Central memory CD8-positive, alpha-beta T cell (primary cell): ENCODE data around the gene TMEM169.

Source experiments
- ATAC-seq: fragments of 150-1000 bp; cut with Tn5 transposase; replicated peaks from 2 replicates; pipeline ENCODE4 v1.10.0; 2022; ENCODE audit warnings: mild to moderate bottlenecking, moderate FRiP score, moderate number of reproducible peaks; ENCODE audit not compliant: poor library complexity, severe bottlenecking; ENCODE audit errors: extremely low read depth
- DNase-seq, 2 donors: peaks; one replicate each; pipeline ENCODE4 v3.0.0; 2021; ENCODE audit warnings: low spot score in 2 of 2
- H3K27ac Mint-ChIP-seq: one replicate; pipeline ENCODE4 v1.8.0; 2022; ENCODE audit warnings: low read depth, mild to moderate bottlenecking, moderate library complexity, mixed read lengths
- H3K27me3 Mint-ChIP-seq: one replicate; pipeline ENCODE4 v1.8.0; 2022; ENCODE audit warnings: mixed read lengths
- H3K36me3 Mint-ChIP-seq: one replicate; pipeline ENCODE4 v1.8.0; 2022; ENCODE audit warnings: mild to moderate bottlenecking, moderate library complexity, mixed read lengths; ENCODE audit not compliant: insufficient read depth
- H3K4me1 Mint-ChIP-seq: one replicate; pipeline ENCODE4 v1.8.0; 2022; ENCODE audit warnings: mixed read lengths
- H3K4me3 Mint-ChIP-seq: one replicate; pipeline ENCODE4 v1.8.0; 2022; ENCODE audit warnings: mild to moderate bottlenecking, moderate library complexity, mixed read lengths
- H3K9me3 Mint-ChIP-seq: one replicate; pipeline ENCODE4 v1.8.0; 2022; ENCODE audit warnings: mixed read lengths

The TMEM169 gene

GRCh38 chr2:216094701-216095100 is 13.0 kb downstream of the TMEM169 start:
- no peak overlapping the region for H3K4me3 Mint-ChIP-seq

GRCh38 chr2:216098421-216099334 is 17.0 kb downstream of the TMEM169 start:
- Mint-ChIP-seq H3K36me3 (peaks cover 7% of the 10 kb centered on the region), H3K4me1 (no peaks in the 10 kb centered on the region), H3K27ac (no peak overlapping the region), H3K27me3 (no peaks in the 10 kb centered on the region), H3K4me3 (no peak overlapping the region), H3K9me3 (no peaks in the 10 kb centered on the region)
- no peak for DNase-seq
- no peak for ATAC-seq

More at GRCh38 chr2:216094701-216095100, 13.0 kb downstream of the TMEM169 start:
- ATAC-seq (no peak), DNase-seq (no peak)
- Mint-ChIP-seq H3K9me3 (no peaks in the 10 kb centered on the region), H3K27me3 (no peaks in the 10 kb centered on the region), H3K4me1 (peaks cover 8% of the 10 kb centered on the region), H3K36me3 (peaks cover 2% of the 10 kb centered on the region), H3K27ac (no peak overlapping the region)

GRCh38 chr2:216101109-216101508 is 19.4 kb downstream of the TMEM169 start:
- Mint-ChIP-seq H3K4me3 (no peak overlapping the region), H3K9me3 (no peaks in the 10 kb centered on the region), H3K27ac (no peak overlapping the region), H3K4me1 (no peaks in the 10 kb centered on the region), H3K27me3 (no peaks in the 10 kb centered on the region), H3K36me3 (peaks cover 5% of the 10 kb centered on the region)
- ATAC-seq (no peak), DNase-seq (no peak)

- ATAC-seq (no peak), DNase-seq (no peak)
- Mint-ChIP-seq H3K36me3 (peaks cover 5% of the 10 kb centered on the region), H3K4me1 (no peaks in the 10 kb centered on the region), H3K9me3 (no peaks in the 10 kb centered on the region), H3K4me3 (no peak overlapping the region), H3K27ac (no peak overlapping the region), H3K27me3 (no peaks in the 10 kb centered on the region)
Measured at GRCh38 chr2:216103213-216103612, 21.5 kb downstream of the TMEM169 start.

- ATAC-seq (no peak), DNase-seq (no peak)
- no peak overlapping the region for H3K4me3 Mint-ChIP-seq
- H3K27ac Mint-ChIP-seq = no peak overlapping the region
- H3K27me3 Mint-ChIP-seq = no peaks in the 10 kb centered on the region
- H3K4me1 Mint-ChIP-seq = peaks cover 12% of the 10 kb centered on the region
- H3K9me3 Mint-ChIP-seq = no peaks in the 10 kb centered on the region
- H3K36me3 Mint-ChIP-seq = peaks cover 16% of the 10 kb centered on the region
Measured at GRCh38 chr2:216104691-216105090, 23.0 kb downstream of the TMEM169 start.

GRCh38 chr2:216107320-216107719 is 25.6 kb downstream of the TMEM169 start:
- H3K9me3 Mint-ChIP-seq = no peaks in the 10 kb centered on the region
- H3K36me3 Mint-ChIP-seq = peaks cover 35% of the 10 kb centered on the region
- H3K4me3 Mint-ChIP-seq = no peak overlapping the region
- DNase-seq (no peak), ATAC-seq (no peak)
- H3K27me3 Mint-ChIP-seq = no peaks in the 10 kb centered on the region
- peaks cover 38% of the 10 kb centered on the region for H3K4me1 Mint-ChIP-seq
- H3K27ac Mint-ChIP-seq = no peak overlapping the region

- Mint-ChIP-seq H3K4me3 (no peak overlapping the region), H3K27ac (no peak overlapping the region)
Measured at GRCh38 chr2:216107760-216108159, 26.0 kb downstream of the TMEM169 start.

GRCh38 chr2:216108310-216108966 is 26.7 kb downstream of the TMEM169 start:
- Mint-ChIP-seq H3K4me1 (peaks cover 49% of the 10 kb centered on the region), H3K4me3 (peak overlapping the region; percentile 100), H3K27me3 (no peaks in the 10 kb centered on the region), H3K36me3 (peaks cover 37% of the 10 kb centered on the region), H3K27ac (peak overlapping the region; percentile 100), H3K9me3 (no peaks in the 10 kb centered on the region)
- DNase-seq (no peak), ATAC-seq (no peak)

More at GRCh38 chr2:216107760-216108159, 26.0 kb downstream of the TMEM169 start:
- no peak for DNase-seq
- no peaks in the 10 kb centered on the region for H3K9me3 Mint-ChIP-seq
- no peak for ATAC-seq
- H3K27me3 Mint-ChIP-seq = no peaks in the 10 kb centered on the region
- H3K4me1 Mint-ChIP-seq = peaks cover 43% of the 10 kb centered on the region
- peaks cover 35% of the 10 kb centered on the region for H3K36me3 Mint-ChIP-seq

- Mint-ChIP-seq H3K36me3 (peaks cover 44% of the 10 kb centered on the region), H3K9me3 (no peaks in the 10 kb centered on the region)
- ATAC-seq = peak; percentile 73
Measured at GRCh38 chr2:216108967-216109921, 27.5 kb downstream of the TMEM169 start, which contains the start of gene XRCC5. XRCC5 (plus strand) TSS chr2:216109348; CDS start chr2:216109437, 89 bp downstream.

GRCh38 chr2:216109962-216110614 is 28.4 kb downstream of the TMEM169 start:
- peak; percentile 24 for ATAC-seq
- DNase-seq = no peak
- Mint-ChIP-seq H3K4me1 (peaks cover 65% of the 10 kb centered on the region), H3K4me3 (peak overlapping the region; percentile 100), H3K27ac (peak overlapping the region; percentile 100), H3K27me3 (no peaks in the 10 kb centered on the region), H3K36me3 (peaks cover 52% of the 10 kb centered on the region), H3K9me3 (no peaks in the 10 kb centered on the region)

More at GRCh38 chr2:216108967-216109921, 27.5 kb downstream of the TMEM169 start, which contains the start of gene XRCC5:
- DNase-seq = peak; percentile 95 to 98
- Mint-ChIP-seq H3K27ac (peak within 1 kb of the TSS; percentile 100), H3K27me3 (no peaks in the 10 kb centered on the region), H3K4me3 (peak within 1 kb of the TSS; percentile 100), H3K4me1 (peaks cover 57% of the 10 kb centered on the region)

- peak overlapping the region; percentile 100 for H3K27ac Mint-ChIP-seq
- H3K36me3 Mint-ChIP-seq = peaks cover 53% of the 10 kb centered on the region
- H3K4me1 Mint-ChIP-seq = peaks cover 70% of the 10 kb centered on the region
- no peaks in the 10 kb centered on the region for H3K9me3 Mint-ChIP-seq
- ATAC-seq (no peak), DNase-seq (no peak)
- H3K27me3 Mint-ChIP-seq = no peaks in the 10 kb centered on the region
- H3K4me3 Mint-ChIP-seq = peak overlapping the region; percentile 100
Measured at GRCh38 chr2:216110620-216111019, 28.9 kb downstream of the TMEM169 start.
